Choroid plexus epithelial cell (primary cell): ENCODE data around the gene GCN1.
A peak's percentile ranks its signal among the peaks of the same experiment; 100 is the strongest.

ENCODE experiments used
- DNase-seq: peaks from one replicate; pipeline ENCODE4 v3.0.0-alpha.2; 2010; ENCODE audit warnings: low read depth
- H3K4me3 ChIP-seq: 2 replicates; pipeline ENCODE4 v1.5.1; 2011; ENCODE audit warnings: low read depth, mild to moderate bottlenecking, control low read depth, low read length, moderate library complexity
- CTCF ChIP-seq: conservative IDR thresholded peaks from 2 replicates; pipeline ENCODE4 v1.5.1; 2011; ENCODE audit warnings: low read depth, mild to moderate bottlenecking, control low read depth, inconsistent platforms, low read length, moderate library complexity

Gene GCN1

GRCh38 chr12:120121766-120122293 lies 72.7 kb downstream of the GCN1 start:
- DNase-seq, result no peak
- H3K4me3 ChIP-seq, result no peak overlapping the region
- no peak for TF ChIP-seq CTCF

GRCh38 chr12:120121343-120121742 lies 73.2 kb downstream of the GCN1 start:
- H3K4me3 ChIP-seq, result no peak overlapping the region
- no peak for TF ChIP-seq CTCF
- no peak for DNase-seq

GRCh38 chr12:120119271-120119973 lies 75.1 kb downstream of the GCN1 start:
- DNase-seq, result no peak
- no peak for TF ChIP-seq CTCF
- H3K4me3 ChIP-seq, result no peak overlapping the region

- H3K4me3 ChIP-seq, result peak overlapping the region; percentile 95
- DNase-seq, result peak; percentile 66
- no peak for TF ChIP-seq CTCF
These were observed 76.0 kb downstream of the GCN1 start for GRCh38 chr12:120118321-120119061.

GRCh38 chr12:120117961-120118320 lies 76.6 kb downstream of the GCN1 start:
- no peak for TF ChIP-seq CTCF
- no peak for DNase-seq
- peak overlapping the region; percentile 95 for H3K4me3 ChIP-seq

- no peak for TF ChIP-seq CTCF
- DNase-seq, result peak; percentile 95
- H3K4me3 ChIP-seq, result peak overlapping the region; percentile 95
These were observed 77.5 kb downstream of the GCN1 start for GRCh38 chr12:120116792-120117651.
